ENCODE data around the gene GBGT1. TPM values are rescaled to one million over a fixed set of nuclear protein-coding genes. Genes with fewer than 3 reads are reported as not detected.
A peak's percentile ranks its signal among the peaks of the same experiment; 100 is the strongest.

GBGT1 gene
- total and polyA plus RNA-seq, 2 donors (not counting 3 experiments of a cell fraction or from before 2014, with no cell fraction given), result 35.6 to 56.3 TPM

- no TSS peak for BruUV-seq (replicated peaks)
- Histone ChIP-seq H3K4me1 (ENCODE audit: control insufficient read depth, extremely low read depth, insufficient read depth, low read length) (peaks cover 30% of the 10 kb centered on the region), H4K20me1 (replicated peaks; ENCODE audit: control insufficient read depth, extremely low read depth, insufficient read depth, low read length) (no peaks in the 10 kb centered on the region), H3K27ac (ENCODE audit: insufficient read depth, low read depth, low read length) (no peak within 1 kb of the TSS), H3K36me3 (ENCODE audit: control insufficient read depth in 2 of 2, extremely low read depth in 1 of 2, insufficient read depth in 2 of 2, low read length in 2 of 2) (no peaks in the 10 kb centered on the region), H3K27me3 (ENCODE audit: control insufficient read depth in 2 of 2, insufficient read depth in 2 of 2, low read length in 2 of 2) (no peaks in the 10 kb centered on the region), H2AFZ (ENCODE audit: low read depth, low read length) (peak within 1 kb of the TSS; percentile 9), H3K79me2 (ENCODE audit: control insufficient read depth, insufficient read depth, low read length) (no peaks in the 10 kb centered on the region), H3K4me2 (ENCODE audit: insufficient read depth, low read length) (peak within 1 kb of the TSS; percentile 31), H3K9me3 (replicated peaks; ENCODE audit: control insufficient read depth, insufficient read depth, low read length) (no peaks in the 10 kb centered on the region), H3K4me3 (replicated peaks in 1 of 3; ENCODE audit: insufficient read depth in 1 of 3, low read depth in 1 of 3, low read length in 3 of 3) (peak within 1 kb of the TSS; percentile 34 to 45 (median 41)), H3K9ac (replicated peaks; ENCODE audit: extremely low read depth, insufficient read depth, low read length) (peak within 1 kb of the TSS; percentile 47), H3K9me1 (replicated peaks; ENCODE audit: control insufficient read depth, extremely low read depth, insufficient read depth, low read length) (no peaks in the 10 kb centered on the region)
- peak; percentile 74 for FAIRE-seq
- ChIA-PET POLR2A (no interaction called here), CTCF (interaction anchor here (5.3 kb wide), 1 partner anchor 22 kb away, joined by 72 read pairs; no protein-coding TSS in a partner anchor)
- DNase-seq (ENCODE audit: low read depth, low spot score), result peak; percentile 73
- intact Hi-C loops (cut with micrococcal nuclease) (loop anchor here (1.0 to 2.0 kb wide), 4 partner anchors 14 to 904 kb away; partner anchors contain the start of gene BRD3OS), dilution Hi-C loops (cut with MboI; ENCODE audit: extremely low pct_ligation_motif_present, low sequenced_read_pairs) (no loop called here)
- TF ChIP-seq JUN (IDR thresholded peaks at IDR 0.05; ENCODE audit: borderline replicate concordance, insufficient read depth, insufficient read length, low read depth), result no peak
- TF ChIP-seq CTCF (IDR thresholded peaks at IDR 0.05; ENCODE audit: extremely low read depth in 1 of 2, insufficient read depth in 1 of 2, low read depth in 1 of 2, low read length in 2 of 2), result no peak
- TF ChIP-seq GATA2 (IDR thresholded peaks at IDR 0.05; ENCODE audit: insufficient read depth, insufficient read length, low read depth, low read length), result no peak
- no peak for TF ChIP-seq FOS (IDR thresholded peaks at IDR 0.05; ENCODE audit: borderline replicate concordance, insufficient read depth, low read length)
- TF ChIP-seq MYC (IDR thresholded peaks at IDR 0.05; ENCODE audit: low read depth, low read length), result no peak
- TF ChIP-seq EZH2 (IDR thresholded peaks at IDR 0.05; ENCODE audit: borderline replicate concordance, low read depth, low read length, severe bottlenecking), result no peak
- TF ChIP-seq POLR2AphosphoS5 (IDR thresholded peaks at IDR 0.05; ENCODE audit: insufficient read depth, low read depth, low read length), result no peak
- TF ChIP-seq POLR2A (IDR thresholded peaks at IDR 0.05; ENCODE audit: low read depth, low read length), result no peak
- no peak for TF ChIP-seq MAX (IDR thresholded peaks at IDR 0.05; ENCODE audit: insufficient read depth, insufficient read length)
Observed at GRCh38 chr9:133121198-133121914, 42.4 kb downstream of the GBGT1 start, which contains the start of gene RALGDS. RALGDS (minus strand) TSS chr9:133121240; CDS start chr9:133121154, 86 bp downstream.

Data from endothelial cell of umbilical vein (primary cell).